H9 (cell line): ENCODE results near the gene CCR4. TPM values are rescaled to one million over a fixed set of nuclear protein-coding genes. Genes with fewer than 3 reads are reported as not detected.
"Not testable (repeated sequence)": the region's sequence is repeated elsewhere in the genome, so short reads cannot be mapped to it uniquely, and the experiment has no call there.

ENCODE experiments used
- DNase-seq: peaks from one replicate; pipeline ENCODE4 v3.0.0-alpha.2; 2017
- H2AFZ ChIP-seq: one replicate; pipeline ENCODE4 v1.6.1; 2013; ENCODE audit warnings: mild to moderate bottlenecking, low read length, control low read depth, moderate library complexity
- H2AK5ac ChIP-seq: 2 replicates; pipeline ENCODE4 v1.6.1; 2013; ENCODE audit warnings: low read length, control low read depth, mixed read lengths; ENCODE audit not compliant: insufficient read length
- H2BK120ac ChIP-seq: one replicate; pipeline ENCODE4 v1.6.1; 2013; ENCODE audit warnings: low read depth, mild to moderate bottlenecking, low read length, control low read depth, inconsistent platforms; ENCODE audit not compliant: poor library complexity, severe bottlenecking
- H2BK12ac ChIP-seq: 2 replicates; pipeline ENCODE4 v1.6.1; 2013; ENCODE audit warnings: low read length, control low read depth, mixed read lengths, low read depth; ENCODE audit not compliant: insufficient read length
- H2BK15ac ChIP-seq: 2 replicates; pipeline ENCODE4 v1.6.1; 2013; ENCODE audit warnings: low read depth, low read length, control low read depth
- H2BK20ac ChIP-seq: one replicate; pipeline ENCODE4 v1.6.1; 2013; ENCODE audit warnings: low read depth, mild to moderate bottlenecking, low read length, control low read depth, inconsistent platforms; ENCODE audit not compliant: poor library complexity, severe bottlenecking
- H2BK5ac ChIP-seq: 2 replicates; pipeline ENCODE4 v1.6.1; 2013; ENCODE audit warnings: low read length, control low read depth, mixed read lengths; ENCODE audit not compliant: insufficient read length
- H3K14ac ChIP-seq: 2 replicates; pipeline ENCODE4 v1.6.1; 2013; ENCODE audit warnings: low read length, control low read depth; ENCODE audit not compliant: insufficient read depth
- H3K18ac ChIP-seq: 2 replicates; pipeline ENCODE4 v1.6.1; 2013; ENCODE audit warnings: low read depth, mild to moderate bottlenecking, mixed read lengths, low read length, control low read depth; ENCODE audit not compliant: insufficient read length
- H3K23ac ChIP-seq: 2 replicates; pipeline ENCODE4 v1.6.1; 2013; ENCODE audit warnings: low read length, control low read depth, mixed read lengths, low read depth; ENCODE audit not compliant: insufficient read length
- H3K23me2 ChIP-seq: 2 replicates; pipeline ENCODE4 v1.6.1; 2013; ENCODE audit warnings: low read depth, mild to moderate bottlenecking, mixed read lengths, low read length, control low read depth; ENCODE audit not compliant: insufficient read length, poor library complexity, severe bottlenecking
- H3K27ac ChIP-seq: 2 replicates; pipeline ENCODE4 v1.5.1; 2013; ENCODE audit warnings: low read length, control low read depth, mixed read lengths, low read depth; ENCODE audit not compliant: insufficient read length
- H3K27me3 ChIP-seq: 2 replicates; pipeline ENCODE4 v1.6.1; 2013; ENCODE audit warnings: low read length, control low read depth, inconsistent platforms; ENCODE audit not compliant: insufficient read depth
- H3K4ac ChIP-seq: 2 replicates; pipeline ENCODE4 v1.6.1; 2013; ENCODE audit warnings: low read depth, mild to moderate bottlenecking, control low read depth, inconsistent platforms, low read length, moderate library complexity
- H3K4me1 ChIP-seq: 2 replicates; pipeline ENCODE4 v1.6.1; 2013; ENCODE audit warnings: low read length, control low read depth, inconsistent platforms; ENCODE audit not compliant: insufficient read depth
- H3K4me2 ChIP-seq: 2 replicates; pipeline ENCODE4 v1.6.1; 2013; ENCODE audit warnings: low read length, control low read depth, mixed read lengths; ENCODE audit not compliant: insufficient read length, insufficient read depth
- H3K56ac ChIP-seq: 2 replicates; pipeline ENCODE4 v1.6.1; 2013; ENCODE audit warnings: low read depth, mild to moderate bottlenecking, mixed read lengths, low read length, control low read depth; ENCODE audit not compliant: insufficient read length
- H3K79me1 ChIP-seq: 2 replicates; pipeline ENCODE4 v1.6.1; 2013; ENCODE audit warnings: low read depth, mild to moderate bottlenecking, moderate library complexity, low read length, control low read depth, inconsistent platforms; ENCODE audit not compliant: insufficient read depth, poor library complexity, severe bottlenecking
- H3K79me2 ChIP-seq: 2 replicates; pipeline ENCODE4 v1.6.1; 2013; ENCODE audit warnings: low read length, control low read depth, inconsistent platforms; ENCODE audit not compliant: insufficient read depth
- H3K9ac ChIP-seq: 2 replicates; pipeline ENCODE4 v1.6.1; 2013; ENCODE audit warnings: low read length, control low read depth, mixed read lengths; ENCODE audit not compliant: insufficient read length; ENCODE audit errors: extremely low read depth
- H3K9me3 ChIP-seq: one replicate; pipeline ENCODE4 v1.6.1; 2013; ENCODE audit warnings: low read depth, low read length, inconsistent platforms; ENCODE audit not compliant: control insufficient read depth
- H3T11ph ChIP-seq: one replicate; pipeline ENCODE4 v1.6.1; 2013; ENCODE audit warnings: mild to moderate bottlenecking, low read length, control low read depth, inconsistent platforms
- H4K20me1 ChIP-seq: one replicate; pipeline ENCODE4 v1.6.1; 2013; ENCODE audit not compliant: control insufficient read depth, insufficient read length, insufficient read depth
- H4K5ac ChIP-seq: 2 replicates; pipeline ENCODE4 v1.6.1; 2013; ENCODE audit warnings: low read depth, mild to moderate bottlenecking, mixed read lengths, low read length, control low read depth; ENCODE audit not compliant: insufficient read length
- H4K8ac ChIP-seq: replicated peaks from 2 replicates; pipeline ENCODE4 v1.6.1; 2013; ENCODE audit warnings: low read length, control low read depth, mixed read lengths, low read depth; ENCODE audit not compliant: insufficient read length
- H4K91ac ChIP-seq: 2 replicates; pipeline ENCODE4 v1.6.1; 2013; ENCODE audit warnings: low read depth, mild to moderate bottlenecking, moderate library complexity, mixed read lengths, low read length, control low read depth; ENCODE audit not compliant: insufficient read length
- H3K27ac Mint-ChIP-seq, 3 experiments: 2 replicates in 2 of 3; 3 replicates in 1 of 3; pipeline ENCODE4 v1.8.0; 2020 to 2021; ENCODE audit warnings: mixed read lengths in 3 of 3, mild to moderate bottlenecking in 1 of 3, moderate library complexity in 1 of 3
- H3K27me3 Mint-ChIP-seq: 2 replicates; pipeline ENCODE4 v1.8.0; 2021; ENCODE audit warnings: low read depth, mild to moderate bottlenecking, moderate library complexity, mixed read lengths
- H3K36me3 Mint-ChIP-seq, 3 experiments: 2 replicates in 2 of 3; 3 replicates in 1 of 3; pipeline ENCODE4 v1.8.0; 2020 to 2021; ENCODE audit warnings: low read depth in 3 of 3, mixed read lengths in 3 of 3; ENCODE audit not compliant: insufficient read depth in 1 of 3
- H3K4me1 Mint-ChIP-seq, 2 experiments: 2 replicates each; pipeline ENCODE4 v1.8.0; 2020; ENCODE audit warnings: mixed read lengths in 2 of 2
- H3K4me3 Mint-ChIP-seq, 2 experiments: 2 replicates in 1 of 2; 3 replicates in 1 of 2; pipeline ENCODE4 v1.8.0; 2020 to 2021; ENCODE audit warnings: mild to moderate bottlenecking in 2 of 2, mixed read lengths in 2 of 2, moderate library complexity in 1 of 2
- H3K9me3 Mint-ChIP-seq, 2 experiments: 2 replicates in 1 of 2; 3 replicates in 1 of 2; pipeline ENCODE4 v1.8.0; 2020; ENCODE audit warnings: mild to moderate bottlenecking in 2 of 2, mixed read lengths in 2 of 2, moderate library complexity in 1 of 2
- CTCF ChIP-seq: fragments of 200-600 bp; sonication (generic); conservative IDR thresholded peaks from 3 replicates; pipeline ENCODE4 v1.8.0; 2021; ENCODE audit warnings: antibody characterized with exemption, mild to moderate bottlenecking
- WGBS: extraction: QIAGEN DNeasy Blood & Tissue Kit; methylation state at CpG from one replicate; pipeline ENCODE4 v1.1.7; 2013; ENCODE audit warnings: missing lambda C conversion rate, low lambda C conversion rate, mixed read lengths; ENCODE audit not compliant: insufficient read length; ENCODE audit errors: extremely low coverage; 5-methylcytosine and 5-hydroxymethylcytosine counted together
- total RNA-seq: library from RNA; stranded (reverse); gene quantifications from 2 replicates; pipeline ENCODE4 v1.2.1, GENCODE V29; 2021

Gene CCR4
- total RNA-seq, 1 experiment from 2014 or later, result 0.07 TPM

- Histone ChIP-seq H3K14ac (no peak overlapping the region), H3K56ac (no peak overlapping the region), H2AK5ac (no peak overlapping the region), H3K23me2 (no peaks in the 10 kb centered on the region), H3K18ac (no peak overlapping the region), H2BK15ac (no peak overlapping the region), H2BK12ac (no peak overlapping the region), H3K79me2 (no peaks in the 10 kb centered on the region), H4K8ac (no peak overlapping the region), H2BK20ac (no peak overlapping the region), H3K9ac (no peak overlapping the region), H3T11ph (no peak overlapping the region), H3K9me3 (no peaks in the 10 kb centered on the region), H2BK5ac (no peak overlapping the region), H3K4ac (no peak overlapping the region), H4K91ac (no peak overlapping the region), H3K23ac (no peak overlapping the region), H3K79me1 (no peaks in the 10 kb centered on the region), H4K20me1 (no peaks in the 10 kb centered on the region), H3K4me1 (no peaks in the 10 kb centered on the region), H4K5ac (no peak overlapping the region), H3K4me2 (no peak overlapping the region), H3K27me3 (no peaks in the 10 kb centered on the region), H3K27ac (no peak overlapping the region), H2BK120ac (no peak overlapping the region), H2AFZ (no peak overlapping the region)
- Mint-ChIP-seq H3K4me3 (no peak overlapping the region), H3K4me1 (no peaks in the 10 kb centered on the region), H3K9me3 (no peaks in the 10 kb centered on the region; a peak in 1 of 5 replicates), H3K36me3 (no peaks in the 10 kb centered on the region), H3K27me3 (no peaks in the 10 kb centered on the region), H3K27ac (no peak overlapping the region)
- no peak for DNase-seq
- no peak for TF ChIP-seq CTCF
Observed at GRCh38 chr3:32983124-32983523, 31.7 kb downstream of the CCR4 start.

GRCh38 chr3:32984918-32985317 is 33.5 kb downstream of the CCR4 start:
- H3K4me3 Mint-ChIP-seq, H3T11ph ChIP-seq, H3K79me1 ChIP-seq, H2BK15ac ChIP-seq, H2AK5ac ChIP-seq, DNase-seq, H4K20me1 ChIP-seq, H3K27ac Mint-ChIP-seq, H4K91ac ChIP-seq, H2BK20ac ChIP-seq, H3K27me3 Mint-ChIP-seq, H4K8ac ChIP-seq, H3K9me3 Mint-ChIP-seq, H3K14ac ChIP-seq, H3K36me3 Mint-ChIP-seq, H2BK5ac ChIP-seq, H3K4me2 ChIP-seq, H3K56ac ChIP-seq, H3K4me1 ChIP-seq, H3K79me2 ChIP-seq, H3K27me3 ChIP-seq, H2AFZ ChIP-seq, H3K18ac ChIP-seq, H4K5ac ChIP-seq, H3K4me1 Mint-ChIP-seq, H3K27ac ChIP-seq, H3K23ac ChIP-seq, H2BK120ac ChIP-seq, H3K23me2 ChIP-seq, H3K9me3 ChIP-seq, H3K4ac ChIP-seq, H2BK12ac ChIP-seq, H3K9ac ChIP-seq: not testable (repeated sequence)
- no CpG with 5 or more reads among the region's 3 CpGs for WGBS
